Measurements from ENCODE around the gene DUSP10. TPM values are rescaled to one million over a fixed set of nuclear protein-coding genes. Genes with fewer than 3 reads are reported as not detected.
A peak's percentile ranks its signal among the peaks of the same experiment; 100 is the strongest.

The DUSP10 gene
- total and polyA plus RNA-seq, 2 of the 13 experiments (the other 11 are each of a cell fraction or from before 2014, with no cell fraction given), result 2.1 to 4.4 TPM

DNA sequence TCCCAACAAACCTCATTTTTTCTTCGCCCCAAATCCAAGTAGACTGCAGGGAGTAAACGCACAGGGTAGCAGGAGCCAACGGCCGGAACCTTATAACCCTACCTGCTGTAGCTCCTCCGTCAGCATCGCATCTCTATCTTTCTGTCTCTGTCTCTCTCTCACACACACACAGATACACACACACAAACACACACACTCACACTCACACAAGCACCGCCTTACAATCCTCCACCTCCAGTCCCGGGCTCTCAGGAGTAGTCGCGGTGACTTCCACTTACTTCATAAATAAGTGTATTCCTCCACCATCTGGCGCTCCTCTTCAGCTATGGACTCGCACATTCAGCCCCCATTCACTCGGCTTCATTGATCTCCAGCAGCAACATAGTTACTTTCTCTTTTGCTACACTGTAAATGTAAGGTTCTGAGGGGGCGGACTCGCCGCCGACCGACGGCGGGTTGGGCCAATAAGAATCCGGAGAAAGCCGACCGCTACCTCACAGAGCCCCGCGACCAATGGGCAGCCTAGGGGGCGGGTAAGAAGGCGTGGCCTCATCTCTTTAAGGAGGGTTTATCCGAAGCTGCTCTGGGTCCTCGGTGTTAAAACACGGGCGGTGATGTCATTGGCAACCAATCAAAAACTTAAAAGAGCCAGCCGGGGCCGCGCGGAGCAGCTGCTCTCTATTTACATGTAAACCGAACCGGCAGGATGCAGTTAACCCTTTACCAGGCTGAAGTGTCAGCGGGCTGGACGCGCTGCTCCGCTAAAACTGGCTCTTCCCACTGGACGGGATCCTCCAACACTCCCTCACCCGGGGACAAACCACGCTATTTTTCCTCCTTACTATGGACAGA, at the start of gene DUSP10 (continued):
- TF ChIP-seq NR1H2 (CRISPR knock-in tag; IDR thresholded peaks at IDR 0.05; ENCODE audit: borderline replicate concordance, low read depth) (no peak), SNAPC2 (CRISPR knock-in tag; IDR thresholded peaks at IDR 0.05) (no peak), TBL1XR1 (IDR thresholded peaks at IDR 0.05; ENCODE audit: borderline replicate concordance, low read length, partially characterized antibody) (no peak), PHF21A (CRISPR knock-in tag; IDR thresholded peaks at IDR 0.05) (peak; percentile 74), MIER2 (CRISPR knock-in tag; IDR thresholded peaks at IDR 0.05) (no peak), HNRNPK (IDR thresholded peaks at IDR 0.05; ENCODE audit: low read depth, low read length, poor library complexity, severe bottlenecking) (no peak), ZNF747 (CRISPR knock-in tag; IDR thresholded peaks at IDR 0.05; ENCODE audit: borderline replicate concordance) (no peak), HOXA9 (CRISPR knock-in tag; IDR thresholded peaks at IDR 0.05; ENCODE audit: borderline replicate concordance) (no peak), NBN (conservative IDR thresholded peaks at IDR 0.05) (no peak), ZFP36 (IDR thresholded peaks at IDR 0.05; ENCODE audit: borderline replicate concordance, low read depth, low read length, partially characterized antibody) (no peak), ZNF282 (IDR thresholded peaks at IDR 0.05; ENCODE audit: partially characterized antibody) (no peak), SSRP1 (CRISPR knock-in tag; IDR thresholded peaks at IDR 0.05) (no peak), ZNF550 (CRISPR knock-in tag; IDR thresholded peaks at IDR 0.05; ENCODE audit: borderline replicate concordance) (no peak), RFXANK (CRISPR knock-in tag; IDR thresholded peaks at IDR 0.05) (0 out of 2 replicates have a peak, but pooled peaks have one; percentile 31), ZNF569 (CRISPR knock-in tag; IDR thresholded peaks at IDR 0.05; ENCODE audit: borderline replicate concordance) (no peak), ERF (CRISPR knock-in tag; IDR thresholded peaks at IDR 0.05) (no peak; the same call in 1 of the 2 replicates), SNRNP70 (IDR thresholded peaks at IDR 0.05; ENCODE audit: low read depth, low read length) (no peak), YEATS2 (CRISPR knock-in tag; IDR thresholded peaks at IDR 0.05; ENCODE audit: borderline replicate concordance) (no peak), SALL1 (CRISPR knock-in tag; IDR thresholded peaks at IDR 0.05) (peak; percentile 43; the same call in 1 of the 2 replicates), WIZ (CRISPR knock-in tag; IDR thresholded peaks at IDR 0.05) (no peak), ZNF629 (CRISPR knock-in tag; conservative IDR thresholded peaks at IDR 0.05) (no peak), ZNF343 (CRISPR knock-in tag; IDR thresholded peaks at IDR 0.05) (0 out of 2 replicates have a peak, but pooled peaks have one; percentile 29), ELF4 (CRISPR knock-in tag; IDR thresholded peaks at IDR 0.05; ENCODE audit: borderline replicate concordance) (no peak)
- TF ChIP-seq, protein P1, sequence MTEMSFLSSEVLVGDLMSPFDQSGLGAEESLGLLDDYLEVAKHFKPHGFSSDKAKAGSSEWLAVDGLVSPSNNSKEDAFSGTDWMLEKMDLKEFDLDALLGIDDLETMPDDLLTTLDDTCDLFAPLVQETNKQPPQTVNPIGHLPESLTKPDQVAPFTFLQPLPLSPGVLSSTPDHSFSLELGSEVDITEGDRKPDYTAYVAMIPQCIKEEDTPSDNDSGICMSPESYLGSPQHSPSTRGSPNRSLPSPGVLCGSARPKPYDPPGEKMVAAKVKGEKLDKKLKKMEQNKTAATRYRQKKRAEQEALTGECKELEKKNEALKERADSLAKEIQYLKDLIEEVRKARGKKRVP (CRISPR knock-in tag; IDR thresholded peaks at IDR 0.05), result no peak
- TF ChIP-seq, protein P2, sequence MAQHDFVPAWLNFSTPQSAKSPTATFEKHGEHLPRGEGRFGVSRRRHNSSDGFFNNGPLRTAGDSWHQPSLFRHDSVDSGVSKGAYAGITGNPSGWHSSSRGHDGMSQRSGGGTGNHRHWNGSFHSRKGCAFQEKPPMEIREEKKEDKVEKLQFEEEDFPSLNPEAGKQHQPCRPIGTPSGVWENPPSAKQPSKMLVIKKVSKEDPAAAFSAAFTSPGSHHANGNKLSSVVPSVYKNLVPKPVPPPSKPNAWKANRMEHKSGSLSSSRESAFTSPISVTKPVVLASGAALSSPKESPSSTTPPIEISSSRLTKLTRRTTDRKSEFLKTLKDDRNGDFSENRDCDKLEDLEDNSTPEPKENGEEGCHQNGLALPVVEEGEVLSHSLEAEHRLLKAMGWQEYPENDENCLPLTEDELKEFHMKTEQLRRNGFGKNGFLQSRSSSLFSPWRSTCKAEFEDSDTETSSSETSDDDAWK (CRISPR knock-in tag; IDR thresholded peaks at IDR 0.05), result no peak
- TF ChIP-seq, protein P3, sequence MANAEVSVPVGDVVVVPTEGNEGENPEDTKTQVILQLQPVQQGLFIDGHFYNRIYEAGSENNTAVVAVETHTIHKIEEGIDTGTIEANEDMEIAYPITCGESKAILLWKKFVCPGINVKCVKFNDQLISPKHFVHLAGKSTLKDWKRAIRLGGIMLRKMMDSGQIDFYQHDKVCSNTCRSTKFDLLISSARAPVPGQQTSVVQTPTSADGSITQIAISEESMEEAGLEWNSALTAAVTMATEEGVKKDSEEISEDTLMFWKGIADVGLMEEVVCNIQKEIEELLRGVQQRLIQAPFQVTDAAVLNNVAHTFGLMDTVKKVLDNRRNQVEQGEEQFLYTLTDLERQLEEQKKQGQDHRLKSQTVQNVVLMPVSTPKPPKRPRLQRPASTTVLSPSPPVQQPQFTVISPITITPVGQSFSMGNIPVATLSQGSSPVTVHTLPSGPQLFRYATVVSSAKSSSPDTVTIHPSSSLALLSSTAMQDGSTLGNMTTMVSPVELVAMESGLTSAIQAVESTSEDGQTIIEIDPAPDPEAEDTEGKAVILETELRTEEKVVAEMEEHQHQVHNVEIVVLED (CRISPR knock-in tag; IDR thresholded peaks at IDR 0.05; ENCODE audit: borderline replicate concordance), result no peak; the same call in 1 of the 2 replicates
- TF ChIP-seq, protein P4, sequence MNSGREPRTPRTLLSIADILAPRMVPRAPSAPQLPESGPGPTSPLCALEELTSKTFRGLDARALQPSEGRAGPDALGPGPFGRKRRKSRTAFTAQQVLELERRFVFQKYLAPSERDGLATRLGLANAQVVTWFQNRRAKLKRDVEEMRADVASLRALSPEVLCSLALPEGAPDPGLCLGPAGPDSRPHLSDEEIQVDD (CRISPR knock-in tag; IDR thresholded peaks at IDR 0.05; ENCODE audit: borderline replicate concordance), result no peak
